Measurements from ENCODE around the gene KCP.

The KCP gene

GRCh38 chr7:128886391-128887168 is 23.9 kb downstream of the KCP start:
- DNase-seq, result no peak

- no peak for DNase-seq
These were observed 24.9 kb downstream of the KCP start for GRCh38 chr7:128885370-128886187.

DNA sequence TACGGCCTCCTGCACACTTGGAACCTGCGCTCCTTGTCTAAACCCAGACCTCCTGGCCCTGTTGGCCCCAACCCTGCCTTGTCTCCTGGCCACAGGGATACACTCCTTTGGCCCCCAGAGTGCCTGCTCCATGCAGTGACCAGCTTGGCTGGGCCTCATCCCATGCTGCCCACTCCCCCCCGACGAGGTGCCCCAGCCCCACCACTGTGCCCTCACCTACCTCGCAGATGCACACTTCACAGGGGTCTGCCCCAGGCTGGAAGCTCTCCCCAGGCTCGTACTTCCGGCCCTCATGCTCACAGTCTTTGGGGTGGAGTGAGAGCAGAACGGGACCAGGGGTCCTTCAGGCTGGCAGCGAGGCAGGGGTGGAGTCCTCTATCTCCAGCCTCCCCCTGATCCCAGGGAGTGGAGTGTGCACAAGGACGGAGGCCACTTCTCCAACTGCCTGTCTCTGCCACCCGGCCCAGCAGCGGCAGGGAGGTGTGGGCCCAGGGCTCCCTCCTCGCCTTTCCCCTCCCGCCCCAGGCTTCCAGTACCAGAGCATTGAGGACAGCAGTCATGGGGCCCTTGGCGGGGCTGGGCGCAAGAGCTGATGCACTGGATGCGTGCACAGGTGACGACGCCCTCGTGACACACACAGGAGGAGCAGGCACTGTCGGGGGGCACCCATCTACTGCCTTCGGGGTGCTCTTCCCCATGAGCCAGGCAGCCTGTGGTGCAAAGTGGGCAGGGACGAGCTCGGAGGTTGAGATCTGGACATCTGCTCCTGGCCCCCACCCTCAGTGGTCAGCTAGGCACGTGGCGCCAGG is 25.7 kb downstream of the KCP start:
- no peak for DNase-seq

DNA sequence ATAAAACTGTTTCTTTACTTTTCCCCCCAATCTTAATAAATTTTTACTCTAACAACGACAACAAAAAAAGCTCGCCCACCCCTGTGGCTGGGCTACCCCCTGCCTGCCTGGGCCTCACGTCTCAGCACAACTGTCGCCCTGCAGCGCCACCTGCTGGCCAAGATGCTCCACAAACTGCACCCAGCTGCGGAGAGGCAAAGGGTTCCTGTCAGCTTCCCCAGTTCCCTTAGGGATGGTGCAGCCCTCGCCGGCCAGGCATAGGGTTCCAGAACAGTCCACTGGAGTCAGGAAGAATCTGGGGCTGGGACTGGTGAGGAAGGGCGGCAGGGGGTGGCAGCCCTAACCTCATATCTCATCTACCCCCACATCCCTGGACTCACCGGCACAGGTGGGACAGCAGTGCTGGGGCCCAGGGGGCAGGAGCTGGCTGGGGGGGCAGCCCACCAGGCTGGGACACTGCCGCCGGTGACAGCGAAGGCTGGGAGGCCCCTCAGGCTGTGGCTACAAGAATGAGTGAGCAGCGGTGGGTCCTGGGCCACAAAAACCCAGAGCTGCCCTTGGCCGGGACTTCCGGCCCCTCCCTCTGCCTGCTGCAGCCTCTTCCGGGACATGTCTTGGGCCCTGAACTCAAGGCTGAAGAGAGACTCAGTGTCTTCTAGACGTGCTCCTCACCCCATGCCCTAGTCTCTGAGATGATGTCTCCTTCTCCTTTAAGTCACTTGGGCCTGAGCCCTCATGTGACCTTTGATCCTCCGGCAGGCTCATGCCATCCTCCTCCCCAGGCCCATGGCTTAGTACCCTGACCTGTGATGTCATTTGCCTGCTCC is 26.7 kb downstream of the KCP start:
- peak; percentile 85 for DNase-seq

DNA sequence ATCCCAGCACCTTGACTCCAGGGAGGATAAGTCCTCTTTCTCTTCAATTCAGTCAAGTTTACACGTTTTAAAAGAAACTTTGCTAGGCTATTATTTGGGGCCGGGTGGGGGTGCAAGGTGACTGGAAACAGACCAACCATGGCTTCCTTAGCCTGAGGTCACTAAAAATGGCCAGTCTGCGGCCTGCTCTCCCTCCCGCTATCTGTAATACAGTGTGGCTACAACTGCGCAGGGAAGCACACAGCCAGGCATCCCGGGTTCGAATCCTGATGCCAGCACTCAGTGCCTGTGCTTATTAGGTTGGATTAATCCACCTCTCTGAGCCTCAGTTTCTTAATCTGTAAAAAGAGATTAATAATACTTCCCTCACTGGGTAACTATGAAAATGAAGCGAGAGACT is 28.4 kb downstream of the KCP start:
- no peak for DNase-seq

- no peak for DNase-seq
These were observed 28.9 kb downstream of the KCP start for GRCh38 chr7:128881458-128882125.

GRCh38 chr7:128880791-128881457 is 29.6 kb downstream of the KCP start:
- DNase-seq, result no peak

- DNase-seq, result no peak
These were observed 30.4 kb downstream of the KCP start for GRCh38 chr7:128879939-128880746.

DNA sequence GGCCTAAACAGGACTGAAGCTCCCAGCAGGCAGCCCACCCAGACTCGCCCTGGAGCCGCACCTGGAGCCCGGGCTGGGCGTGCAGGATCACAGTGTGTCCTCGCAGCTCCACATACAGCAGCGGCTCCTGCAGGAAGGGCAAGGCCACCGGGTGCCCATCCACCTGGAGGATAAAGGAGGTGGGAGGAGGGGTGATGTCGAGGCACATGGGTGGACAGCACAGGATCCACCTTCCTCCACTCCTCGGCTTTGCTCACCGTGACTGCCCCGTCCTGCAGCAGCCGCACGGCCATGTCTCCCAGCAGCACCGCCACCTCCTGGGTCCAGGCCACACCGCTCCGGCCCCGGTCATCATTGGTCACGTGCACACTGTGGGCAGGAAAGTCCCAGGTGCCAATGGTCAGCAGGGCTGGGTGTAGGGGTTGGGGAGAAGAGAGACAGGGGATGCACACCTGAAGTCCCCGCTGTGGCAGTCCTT is 31.0 kb downstream of the KCP start:
- no peak for DNase-seq

GRCh38 chr7:128878226-128879105 is 32.0 kb downstream of the KCP start:
- DNase-seq, result no peak

DNA sequence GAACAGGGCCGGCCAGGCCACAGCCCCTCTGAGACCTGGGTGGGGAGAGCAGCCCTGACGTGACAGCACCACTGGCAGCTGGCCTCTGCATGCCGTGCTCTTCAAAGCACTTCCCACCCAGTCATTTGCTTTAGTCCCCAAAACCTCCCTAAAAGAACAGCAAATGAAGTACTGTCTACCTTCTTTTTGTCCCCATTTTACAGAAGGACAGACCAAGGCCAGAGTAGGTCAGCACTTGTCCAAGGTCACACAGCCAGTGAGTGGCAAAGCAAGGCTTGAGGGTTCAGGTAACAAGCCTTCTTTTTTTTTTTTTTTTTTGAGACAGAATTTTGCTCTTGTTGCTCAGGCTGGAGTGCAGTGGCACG is 32.8 kb downstream of the KCP start:
- DNase-seq, result no peak

DNA sequence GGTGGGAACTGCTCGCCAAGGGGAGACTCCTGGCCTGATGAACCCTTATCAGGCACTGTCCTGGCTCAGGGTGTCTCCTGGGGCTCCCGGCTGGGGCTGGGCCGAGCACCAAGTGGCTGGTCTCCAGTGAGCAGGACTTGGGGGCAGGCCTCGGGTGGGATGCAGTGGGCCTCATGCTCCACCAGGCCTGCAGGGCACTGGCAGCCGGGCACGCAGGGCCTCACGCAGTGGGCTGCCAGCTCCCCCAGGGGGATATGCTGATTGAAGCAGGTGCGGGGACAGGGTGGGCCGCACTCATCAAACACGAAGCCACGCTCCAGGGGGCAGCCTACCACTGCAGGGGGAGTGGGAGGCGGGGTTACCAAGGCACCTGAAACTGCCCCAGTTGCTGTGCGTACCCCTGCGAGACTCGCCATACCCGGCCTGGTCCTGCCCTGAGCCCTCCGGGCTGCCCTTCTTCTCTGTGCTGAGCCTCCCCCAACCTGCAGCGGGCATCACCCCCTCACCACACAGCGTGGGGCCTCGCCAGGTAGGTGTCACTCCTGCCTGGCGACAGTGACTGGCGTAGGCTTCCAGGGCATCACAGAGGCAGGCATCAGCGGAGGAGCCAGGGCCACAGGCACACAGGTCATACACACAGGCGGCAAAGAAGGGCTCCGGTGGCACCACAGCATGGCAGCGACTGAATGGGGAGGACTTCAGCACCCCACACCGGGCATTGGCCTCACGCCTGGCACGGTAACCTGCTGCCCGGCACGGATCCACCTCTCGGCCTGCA is 33.3 kb downstream of the KCP start:
- no peak for DNase-seq

DNA sequence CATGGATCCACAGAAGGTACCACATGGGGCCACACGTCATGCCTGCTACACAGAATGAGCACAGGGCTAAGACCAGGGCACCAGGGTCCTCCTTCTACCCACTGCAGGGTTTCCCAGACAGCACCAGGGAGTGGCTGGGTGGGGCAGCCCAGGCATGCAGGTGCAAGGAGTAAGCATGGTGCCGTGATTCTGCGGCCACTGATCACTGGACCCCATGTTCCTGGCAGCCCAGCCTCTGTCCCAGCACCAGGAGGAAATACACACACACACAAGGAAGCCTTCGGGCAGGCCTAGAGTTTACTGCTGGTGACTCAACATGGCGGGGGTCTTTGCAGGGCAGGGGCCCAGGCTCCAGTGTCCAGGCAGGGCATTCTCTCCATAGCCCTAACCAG is 33.9 kb downstream of the KCP start:
- no peak for DNase-seq

GRCh38 chr7:128876127-128876526 is 34.4 kb downstream of the KCP start:
- no peak for DNase-seq

GRCh38 chr7:128875523-128875948 is 35.0 kb downstream of the KCP start:
- DNase-seq, result no peak

- no peak for DNase-seq
These were observed 36.1 kb downstream of the KCP start for GRCh38 chr7:128874140-128875031.

- DNase-seq, result no peak
These were observed 37.3 kb downstream of the KCP start for GRCh38 chr7:128873234-128873633.

Data from activated T-cell treated with anti-CD3 and anti-CD28 coated beads for 4 hours (primary cell).